OCI-LY3 (cell line): ENCODE measurements around the gene PPP1R1B.

Experiments used
- H2AFZ ChIP-seq: fragments of 200-600, 300-600 bp; shearing (Covaris generic); 2 replicates; pipeline ENCODE4 v1.6.0; 2014; ENCODE audit warnings: antibody characterized with exemption, low read depth, low read length
- H3K27ac ChIP-seq: fragments of 200-600, 300-600 bp; sonication (generic); 2 replicates; pipeline ENCODE4 v1.5.1; 2014; ENCODE audit warnings: mild to moderate bottlenecking, low read length, moderate library complexity, mixed read lengths
- H3K27me3 ChIP-seq: fragments of 200-600, 300-600 bp; sonication (generic); 2 replicates; pipeline ENCODE4 v1.6.1; 2014; ENCODE audit warnings: low read depth, low read length, mixed read lengths
- H3K36me3 ChIP-seq: fragments of 200-600, 300-600 bp; sonication (generic); replicated peaks from 2 replicates; pipeline ENCODE3; 2014; ENCODE audit warnings: low read depth, low read length, mixed read lengths
- H3K4me1 ChIP-seq: fragments of 300-600, 200-600 bp; sonication (generic); 2 replicates; pipeline ENCODE4 v1.6.1; 2014; ENCODE audit warnings: low read length, mixed read lengths
- H3K4me2 ChIP-seq: fragments of 200-600, 300-600 bp; sonication (generic); 2 replicates; pipeline ENCODE4 v1.6.1; 2014; ENCODE audit warnings: low read length, mixed read lengths
- H3K4me3 ChIP-seq: fragments of 300-600, 200-600 bp; sonication (generic); 2 replicates; pipeline ENCODE4 v1.5.1; 2014; ENCODE audit warnings: antibody characterized with exemption, mild to moderate bottlenecking, low read length, moderate library complexity
- H3K79me2 ChIP-seq: fragments of 300-600, 200-600 bp; shearing (Covaris generic); 2 replicates; pipeline ENCODE4 v1.6.1; 2014; ENCODE audit warnings: mild to moderate bottlenecking, low read length, mixed read lengths
- H3K9ac ChIP-seq: fragments of 300-600, 200-600 bp; shearing (Covaris generic); 2 replicates; pipeline ENCODE4 v1.6.0; 2014; ENCODE audit warnings: mild to moderate bottlenecking, low read length, moderate library complexity
- H3K9me3 ChIP-seq: fragments of 200-600, 300-600 bp; shearing (Covaris generic); 2 replicates; pipeline ENCODE4 v1.6.1; 2014; ENCODE audit warnings: low read length, mixed read lengths; ENCODE audit not compliant: insufficient read depth
- H4K20me1 ChIP-seq: fragments of 200-600, 300-600 bp; sonication (generic); 2 replicates; pipeline ENCODE4 v1.6.1; 2016; ENCODE audit warnings: low read length, mixed read lengths; ENCODE audit not compliant: insufficient read depth
- CTCF ChIP-seq: fragments of 200-600, 300-600 bp; sonication (generic); IDR thresholded peaks from 2 replicates; pipeline ENCODE4 v1.5.1; 2014; ENCODE audit warnings: antibody characterized with exemption, low read length, low read depth
- EZH2phosphoT487 ChIP-seq: fragments of 200-600 bp; shearing (Covaris generic); IDR thresholded peaks from 2 replicates; pipeline ENCODE4 v1.6.1; 2018; ENCODE audit warnings: antibody characterized with exemption, mixed run types, low read depth

Gene PPP1R1B

DNA sequence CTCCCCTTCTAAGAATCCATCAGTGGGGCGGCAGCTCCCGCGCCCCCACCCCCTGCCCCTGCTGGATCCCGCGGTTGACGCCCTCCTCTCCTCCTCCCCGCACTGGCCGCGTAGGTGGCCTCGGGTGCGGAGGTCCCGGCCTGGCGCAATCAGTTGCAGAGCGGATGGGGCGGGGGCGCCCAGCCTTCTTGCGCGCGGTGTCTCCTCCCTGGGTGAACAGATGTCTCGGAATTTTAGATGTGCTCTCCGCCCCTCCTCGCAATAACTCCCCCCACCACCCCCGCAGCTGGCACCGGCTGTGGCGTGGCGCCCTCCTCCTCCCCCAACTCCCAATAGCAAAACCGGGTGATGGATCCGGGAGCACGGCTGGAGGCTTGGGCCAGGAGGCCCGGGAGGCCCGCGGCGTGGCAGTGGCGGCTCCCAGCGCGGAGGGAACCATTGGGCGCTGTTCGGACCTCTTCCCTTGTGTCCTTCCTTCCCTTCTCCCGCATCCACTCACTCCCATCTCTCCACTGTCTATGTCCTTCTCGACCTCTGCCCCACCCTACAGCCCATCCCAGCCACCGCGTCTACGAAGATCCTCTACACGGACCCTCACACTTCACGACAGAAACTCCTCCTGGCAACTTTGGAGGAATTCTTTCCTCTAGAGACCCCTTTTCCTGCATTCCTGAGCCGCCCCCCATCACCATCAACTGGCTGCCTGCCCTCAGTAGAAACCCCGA is 30.0 kb upstream of the PPP1R1B start:
- Histone ChIP-seq H2AFZ (no peak overlapping the region), H3K36me3 (no peaks in the 10 kb centered on the region), H3K4me1 (no peaks in the 10 kb centered on the region), H4K20me1 (peaks cover 9% of the 10 kb centered on the region; the same call in 1 of the 2 replicates), H3K4me2 (no peak overlapping the region), H3K4me3 (no peak overlapping the region), H3K27ac (no peak overlapping the region), H3K79me2 (no peaks in the 10 kb centered on the region), H3K9ac (no peak overlapping the region), H3K27me3 (peaks cover 34% of the 10 kb centered on the region), H3K9me3 (no peaks in the 10 kb centered on the region)
- TF ChIP-seq CTCF = no peak
- no peak for TF ChIP-seq EZH2phosphoT487

- no peak for TF ChIP-seq EZH2phosphoT487
- TF ChIP-seq CTCF = no peak
- no peaks in the 10 kb centered on the region for H3K4me1 ChIP-seq
- H3K27ac ChIP-seq = no peak overlapping the region
- peaks cover 7% of the 10 kb centered on the region; the same call in 1 of the 2 replicates for H4K20me1 ChIP-seq
- H3K9me3 ChIP-seq = no peaks in the 10 kb centered on the region
- no peaks in the 10 kb centered on the region for H3K79me2 ChIP-seq
- H3K36me3 ChIP-seq = no peaks in the 10 kb centered on the region
- no peak overlapping the region for H2AFZ ChIP-seq
- H3K4me3 ChIP-seq = no peak overlapping the region
- H3K4me2 ChIP-seq = no peak overlapping the region
- no peak overlapping the region for H3K9ac ChIP-seq
- H3K27me3 ChIP-seq = peaks cover 42% of the 10 kb centered on the region
Observed at GRCh38 chr17:39597372-39598046, 29.2 kb upstream of the PPP1R1B start.

GRCh38 chr17:39598047-39598481 is 28.7 kb upstream of the PPP1R1B start:
- no peaks in the 10 kb centered on the region for H3K9me3 ChIP-seq
- H3K4me3 ChIP-seq = no peak overlapping the region
- H3K36me3 ChIP-seq = no peaks in the 10 kb centered on the region
- H2AFZ ChIP-seq = no peak overlapping the region
- H3K27ac ChIP-seq = no peak overlapping the region
- H3K79me2 ChIP-seq = no peaks in the 10 kb centered on the region
- H3K27me3 ChIP-seq = peaks cover 48% of the 10 kb centered on the region
- peaks cover 7% of the 10 kb centered on the region; the same call in 1 of the 2 replicates for H4K20me1 ChIP-seq
- H3K4me2 ChIP-seq = no peak overlapping the region
- no peak for TF ChIP-seq CTCF
- no peak for TF ChIP-seq EZH2phosphoT487
- no peak overlapping the region for H3K9ac ChIP-seq
- no peaks in the 10 kb centered on the region for H3K4me1 ChIP-seq

DNA sequence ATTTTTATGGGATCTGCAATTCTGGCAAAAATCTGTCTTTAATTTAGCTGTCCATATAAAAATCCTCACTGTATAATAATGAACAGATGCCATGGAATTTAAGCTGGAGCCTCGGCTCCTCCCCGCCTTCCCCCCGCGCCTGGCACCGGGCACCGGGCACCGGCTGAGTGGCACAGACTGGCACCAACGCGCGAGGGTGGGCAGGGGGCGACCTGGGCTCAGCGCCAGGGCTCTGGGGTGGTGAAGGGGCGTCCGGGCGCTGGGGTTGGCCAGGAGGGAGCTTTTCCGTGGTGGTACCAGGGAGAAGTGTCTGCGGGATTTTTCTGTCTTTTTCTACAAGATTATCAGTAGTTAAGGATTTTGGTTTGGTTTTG is 28.1 kb upstream of the PPP1R1B start:
- H4K20me1 ChIP-seq = 0 out of 2 replicates have a peak, but pooled peaks cover 3% of the 10 kb centered on the region
- peaks cover 53% of the 10 kb centered on the region for H3K27me3 ChIP-seq
- peaks cover 5% of the 10 kb centered on the region for H3K4me1 ChIP-seq
- H3K9ac ChIP-seq = no peak overlapping the region
- H3K9me3 ChIP-seq = no peaks in the 10 kb centered on the region
- no peak for TF ChIP-seq CTCF
- H3K4me3 ChIP-seq = no peak overlapping the region
- no peak overlapping the region for H3K27ac ChIP-seq
- no peak overlapping the region for H3K4me2 ChIP-seq
- no peak overlapping the region for H2AFZ ChIP-seq
- H3K79me2 ChIP-seq = no peaks in the 10 kb centered on the region
- no peaks in the 10 kb centered on the region for H3K36me3 ChIP-seq
